GM18951 (cell line): ENCODE measurements around the gene EZR.
A peak's percentile ranks its signal among the peaks of the same experiment; 100 is the strongest.

Experiments used
- POLR2A ChIP-seq: IDR thresholded peaks from 4 replicates; pipeline ENCODE4 v1.6.1; 2011; ENCODE audit warnings: mild to moderate bottlenecking; ENCODE audit not compliant: insufficient read length, insufficient read depth; ENCODE audit errors: extremely low read depth
- in situ Hi-C: fragments of 300-500 bp; cut with MboI; formaldehyde crosslinking; loops from one replicate; pipeline ENCODE4 v1.12.0; 2022; ENCODE audit warnings: low sequenced_read_pairs, mixed read lengths, inconsistent platforms; ENCODE audit not compliant: unreplicated experiment

EZR gene

DNA sequence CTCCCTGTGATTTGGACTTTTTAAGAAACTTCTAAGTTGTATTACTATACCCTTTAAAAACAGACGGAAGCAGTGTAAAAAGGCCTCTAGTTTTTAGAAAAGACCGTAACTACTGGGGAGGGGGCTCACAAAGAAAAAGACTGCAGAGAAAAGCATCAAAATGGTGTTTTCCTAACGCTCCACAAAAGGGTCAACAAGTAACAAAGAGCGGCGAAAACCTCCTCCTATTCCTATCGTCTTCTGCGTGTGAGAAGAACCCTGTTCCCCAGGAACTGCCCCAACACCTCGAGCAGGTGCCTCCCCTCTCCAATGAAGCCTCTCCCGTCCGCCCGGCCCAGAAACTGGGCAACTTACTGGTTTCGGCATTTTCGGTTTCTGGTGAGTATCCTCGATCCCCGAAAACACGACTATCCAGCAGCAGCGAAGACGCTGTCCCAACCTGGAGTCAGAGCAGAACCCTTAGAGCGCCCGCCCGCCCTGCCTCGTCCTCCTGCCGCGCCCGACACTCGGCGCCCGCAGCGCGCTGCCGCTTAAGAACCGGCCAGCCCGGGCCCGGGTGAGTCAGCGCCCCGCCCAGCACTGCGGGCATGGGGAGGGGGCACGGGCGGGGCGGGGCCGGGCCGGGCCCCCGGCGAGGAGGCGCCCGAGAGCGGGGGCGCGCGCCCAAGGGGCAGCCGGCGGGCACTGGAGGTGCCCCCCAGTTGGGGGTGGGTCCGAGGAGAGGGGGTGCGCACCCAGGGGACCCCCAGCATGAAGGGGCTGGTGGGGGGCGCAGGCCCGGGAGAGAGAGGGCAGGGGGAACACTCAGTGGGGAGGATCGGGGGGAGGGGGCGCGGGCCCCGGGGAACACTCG, 1.2 kb downstream of the EZR start:
- in situ Hi-C loops = no loop called here
- peak; percentile 95 for TF ChIP-seq POLR2A

- no peak for TF ChIP-seq POLR2A
- in situ Hi-C loops = no loop called here
These were observed 2.1 kb downstream of the EZR start for GRCh38 chr6:158816803-158817727.

DNA sequence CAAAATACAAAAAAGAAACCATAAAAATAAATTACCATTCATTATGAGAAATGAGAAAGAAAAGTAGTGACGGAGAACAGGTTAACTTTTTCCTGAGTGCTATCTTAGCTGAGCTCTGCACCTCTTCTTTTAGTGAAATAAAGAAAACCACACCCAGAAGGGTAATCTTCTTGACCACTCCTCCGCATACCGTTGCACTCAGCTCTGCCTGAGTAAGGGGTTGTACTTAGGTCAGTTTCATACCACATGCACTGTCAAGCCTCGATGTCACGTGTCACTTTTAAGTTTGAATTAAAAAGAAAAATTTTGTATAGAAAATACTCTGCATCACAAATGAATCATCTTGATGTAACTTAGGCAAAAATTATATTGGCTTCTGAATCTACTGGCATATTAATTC, 2.8 kb downstream of the EZR start:
- TF ChIP-seq POLR2A = no peak

GRCh38 chr6:158815907-158816306, 3.3 kb downstream of the EZR start:
- TF ChIP-seq POLR2A = no peak
- in situ Hi-C loops = no loop called here

More for the DNA sequence above, 2.8 kb downstream of the EZR start:
- in situ Hi-C loops = no loop called here

GRCh38 chr6:158815379-158815724, 3.8 kb downstream of the EZR start:
- in situ Hi-C loops = no loop called here
- TF ChIP-seq POLR2A = no peak

- TF ChIP-seq POLR2A = no peak
- in situ Hi-C loops = no loop called here
These were observed 6.1 kb downstream of the EZR start for GRCh38 chr6:158813032-158813431.

GRCh38 chr6:158812611-158813010, 6.6 kb downstream of the EZR start:
- in situ Hi-C loops = no loop called here
- TF ChIP-seq POLR2A = no peak

GRCh38 chr6:158810155-158811095, 8.7 kb downstream of the EZR start:
- no peak for TF ChIP-seq POLR2A
- in situ Hi-C loops = no loop called here

- in situ Hi-C loops = no loop called here
- TF ChIP-seq POLR2A = no peak
These were observed 10.1 kb downstream of the EZR start for GRCh38 chr6:158808941-158809678.

DNA sequence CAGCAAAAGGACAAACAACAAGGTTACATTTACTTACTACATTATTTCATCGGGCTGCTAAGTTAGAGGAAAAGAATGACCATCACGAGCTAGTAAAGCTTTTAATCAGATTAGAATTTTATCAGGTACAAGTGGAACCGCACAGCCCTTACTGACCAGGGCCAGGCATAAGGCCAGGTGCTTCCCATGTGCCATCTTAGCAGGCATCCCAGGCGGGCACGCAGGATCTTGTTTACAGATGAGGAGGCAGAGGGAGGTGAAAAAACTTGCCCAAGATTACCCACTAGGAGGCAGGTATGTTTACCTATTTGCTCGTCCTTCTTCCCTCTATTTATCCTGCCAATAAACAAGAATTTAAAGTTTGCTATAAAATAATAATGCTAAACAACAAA, 10.7 kb downstream of the EZR start:
- in situ Hi-C loops = no loop called here
- no peak for TF ChIP-seq POLR2A

- in situ Hi-C loops = no loop called here
- no peak for TF ChIP-seq POLR2A
These were observed 11.4 kb downstream of the EZR start for GRCh38 chr6:158807515-158808441.
